K562 (cell line): ENCODE data around the gene MRI1. TPM values are rescaled to one million over a fixed set of nuclear protein-coding genes. Genes with fewer than 3 reads are reported as not detected.

Source experiments
- ATF7 ChIP-seq: fragments of 450-650 bp; IDR thresholded peaks from 2 replicates; pipeline ENCODE4 v1.7.1; 2014; ENCODE audit warnings: mild to moderate bottlenecking, moderate library complexity
- CREB1 ChIP-seq, 2 experiments: sonication (generic) in 1 of 2; formaldehyde crosslinking in 1 of 2; IDR thresholded peaks; 2 replicates each; pipeline versions ENCODE4 v1.6.1 to v1.8.0; 2012 to 2022; ENCODE audit warnings: inconsistent platforms in 1 of 2, mild to moderate bottlenecking in 1 of 2, missing genetic modification reagents in 1 of 2, moderate library complexity in 1 of 2
- FIP1L1 ChIP-seq: fragments of 200-400 bp; formaldehyde crosslinking; IDR thresholded peaks from 2 replicates; pipeline ENCODE4 v1.6.1; 2018; ENCODE audit warnings: mild to moderate bottlenecking, low read depth, low read length; ENCODE audit not compliant: poor library complexity, severe bottlenecking
- FOS ChIP-seq: IDR thresholded peaks from 3 replicates; pipeline ENCODE4 v1.6.1; 2011; ENCODE audit not compliant: insufficient read length; ENCODE audit errors: extremely low read depth
- KDM1A ChIP-seq, 2 experiments: fragments of 450-650 bp; IDR thresholded peaks; 2 replicates each; pipeline ENCODE4 v1.6.1; 2016; ENCODE audit warnings: mild to moderate bottlenecking in 2 of 2
- MLLT1 ChIP-seq, 2 experiments: fragments of 450-650 bp; IDR thresholded peaks; 2 replicates each; pipeline ENCODE4 v1.6.1; 2016
- PHF20 ChIP-seq: fragments of 450-650 bp; IDR thresholded peaks from 2 replicates; pipeline ENCODE4 v1.6.1; 2018; ENCODE audit not compliant: partially characterized antibody
- PHF8 ChIP-seq: fragments of 200-600 bp; sonication (generic); IDR thresholded peaks from 2 replicates; pipeline ENCODE4 v1.6.1; 2012; ENCODE audit warnings: mixed run types, mild to moderate bottlenecking, inconsistent platforms, low read length, moderate library complexity, borderline replicate concordance
- PKNOX1 ChIP-seq: fragments of 450-650 bp; IDR thresholded peaks from 2 replicates; pipeline ENCODE4 v1.6.1; 2016
- RB1 ChIP-seq: fragments of 450-650 bp; IDR thresholded peaks from 2 replicates; pipeline ENCODE4 v1.6.1; 2017; ENCODE audit warnings: low read depth, mild to moderate bottlenecking
- SP1 ChIP-seq: sonication (generic); formaldehyde crosslinking; IDR thresholded peaks from 2 replicates; pipeline ENCODE4 v1.8.1; 2022; ENCODE audit warnings: mild to moderate bottlenecking, missing genetic modification reagents
- ZC3H4 ChIP-seq: sonication (generic); formaldehyde crosslinking; IDR thresholded peaks from 2 replicates; pipeline ENCODE4 v1.9.0; 2021; ENCODE audit warnings: missing genetic modification reagents, borderline replicate concordance
- ZKSCAN8 ChIP-seq: fragments of 200-800 bp; sonication (Bioruptor generic); IDR thresholded peaks from 2 replicates; pipeline ENCODE4 v1.6.1; 2016; ENCODE audit warnings: missing genetic modification characterization, missing compliant biosample characterization
- ZNF121 ChIP-seq: sonication (generic); formaldehyde crosslinking; conservative IDR thresholded peaks from 2 replicates; pipeline ENCODE4 v1.8.0; 2022; ENCODE audit warnings: missing genetic modification reagents
- ZNF263 ChIP-seq: sonication (generic); formaldehyde crosslinking; IDR thresholded peaks from 2 replicates; pipeline ENCODE4 v1.8.0; 2022; ENCODE audit warnings: mild to moderate bottlenecking, missing genetic modification reagents, borderline replicate concordance
- ZNF764 ChIP-seq: fragments of 250-450 bp; sonication (Bioruptor Pico); IDR thresholded peaks from 2 replicates; pipeline ENCODE4 v1.4.0; 2020; ENCODE audit warnings: low read depth, mild to moderate bottlenecking, moderate library complexity
- polyA plus RNA-seq, 8 experiments: library from polyadenylated mRNA; depleted of rRNA in 4 of 8; stranded (reverse) in 5 of 8; unstranded in 3 of 8; fragments of >200 nt; fragmentation: Nextera tagmentation in 2 of 8; fragmentation: Illumina TruSeq in 1 of 8; extraction: Ambion mirVana in 2 of 8; extraction: Trizol in 1 of 8; gene quantifications; 2 replicates each; pipeline versions ENCODE4 v1.2.1 to v1.2.3, GENCODE V29; 2011 to 2014; ENCODE audit warnings: inconsistent platforms in 1 of 8, missing spikeins in 1 of 8
- total RNA-seq, 7 experiments: library from RNA; depleted of rRNA in 6 of 7; stranded (reverse); fragments of >200 nt in 6 of 7; fragmentation: Illumina TruSeq in 2 of 7; extraction: Trizol in 2 of 7; gene quantifications; 2 replicates each; pipeline versions ENCODE4 v1.2.1 to v1.2.3, GENCODE V29; 2011 to 2021; ENCODE audit warnings: low replicate concordance in 1 of 7
- TF ChIP-seq, protein P1 (sequence below), 2 experiments: fragments of 450-650 bp in 1 of 2; IDR thresholded peaks; 2 replicates each; pipeline ENCODE4 v1.6.1; 2011 to 2017; ENCODE audit warnings: low read depth in 2 of 2, antibody characterized with exemption in 1 of 2, borderline replicate concordance in 1 of 2, low read length in 1 of 2, mild to moderate bottlenecking in 1 of 2, mixed read lengths in 1 of 2; ENCODE audit not compliant: control insufficient read depth in 1 of 2
- TF ChIP-seq, protein P2 (sequence below): sonication (generic); formaldehyde crosslinking; IDR thresholded peaks from 2 replicates; pipeline ENCODE4 v1.8.1; 2023; ENCODE audit warnings: mild to moderate bottlenecking, missing genetic modification reagents

Gene MRI1
- total and polyA plus RNA-seq, 9 of the 15 experiments (the other 6 are each of a cell fraction or from before 2014, with no cell fraction given), result 5.5 to 57.4 (median 28.2) TPM

DNA sequence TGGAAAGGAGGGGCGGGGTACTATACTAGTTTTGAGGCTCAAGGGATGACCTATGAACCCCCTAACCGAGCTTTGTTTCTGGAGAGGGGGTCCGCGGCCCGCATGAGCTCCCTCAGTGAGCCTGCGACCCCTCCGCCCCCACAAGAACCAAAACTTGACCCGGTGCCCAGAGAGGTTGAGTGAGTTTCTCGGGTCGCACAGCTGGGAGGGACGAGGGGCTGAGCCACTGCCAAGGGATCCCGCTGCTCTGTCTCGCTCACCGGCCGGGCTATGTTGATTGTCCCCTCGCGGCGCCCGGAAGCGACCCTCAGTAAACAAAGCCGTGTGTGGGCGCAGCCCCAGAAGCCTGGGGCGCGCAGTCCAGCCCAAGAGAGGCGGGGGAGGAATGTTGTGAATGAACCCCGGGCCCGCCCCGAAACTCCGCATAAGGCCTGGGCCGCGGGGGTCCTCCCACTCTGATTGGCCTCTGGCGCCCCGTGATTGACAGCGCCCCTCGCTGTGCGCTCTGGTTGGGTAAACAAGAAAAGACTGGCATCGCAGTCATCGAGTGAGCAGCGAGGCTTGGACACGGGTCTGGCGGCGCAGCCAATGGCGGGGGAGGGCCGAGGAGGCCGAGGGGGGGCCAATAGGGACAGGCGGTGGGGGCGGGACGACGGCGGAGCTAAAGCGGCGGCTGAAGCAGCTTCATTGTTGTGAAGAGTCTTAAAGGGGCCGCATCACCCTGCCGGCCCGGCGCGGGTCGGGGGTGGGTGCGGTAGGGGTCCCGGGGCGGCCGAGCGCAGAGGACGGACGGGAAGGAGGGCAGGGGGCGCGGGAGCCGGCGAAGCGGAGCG is 30.7 kb downstream of the MRI1 start, which contains the start of gene ZSWIM4 (continued):
- TF ChIP-seq PKNOX1 (peak; percentile 100), PHF8 (peak; percentile 75; the same call in 1 of the 2 replicates), SP1 (CRISPR knock-in tag) (peak; percentile 86), KDM1A (IDR thresholded peaks at IDR 0.05) (peak; percentile 93 to 97), PHF20 (peak; percentile 46), ZC3H4 (CRISPR knock-in tag) (no peak), ZKSCAN8 (no peak), FIP1L1 (peak; percentile 33), CREB1 (IDR thresholded peaks at IDR 0.05) (no peak; the same call in 1 of the 2 replicates), CREB1 (CRISPR knock-in tag; IDR thresholded peaks at IDR 0.05) (0 out of 2 replicates have a peak, but pooled peaks have one; percentile 47), FOS (peak; percentile 100), ATF7 (peak; percentile 74; the same call in 1 of the 2 replicates), ZNF263 (CRISPR knock-in tag) (peak; percentile 45; the same call in 1 of the 2 replicates), ZNF121 (peak; percentile 99), ZNF764 (CRISPR knock-in tag) (no peak), RB1 (peak; percentile 35; the same call in 1 of the 2 replicates), MLLT1 (IDR thresholded peaks at IDR 0.05) (peak in 1 of 2 experiments; percentile 97; a peak in 2 of 4 replicates)
- TF ChIP-seq, protein P1, sequence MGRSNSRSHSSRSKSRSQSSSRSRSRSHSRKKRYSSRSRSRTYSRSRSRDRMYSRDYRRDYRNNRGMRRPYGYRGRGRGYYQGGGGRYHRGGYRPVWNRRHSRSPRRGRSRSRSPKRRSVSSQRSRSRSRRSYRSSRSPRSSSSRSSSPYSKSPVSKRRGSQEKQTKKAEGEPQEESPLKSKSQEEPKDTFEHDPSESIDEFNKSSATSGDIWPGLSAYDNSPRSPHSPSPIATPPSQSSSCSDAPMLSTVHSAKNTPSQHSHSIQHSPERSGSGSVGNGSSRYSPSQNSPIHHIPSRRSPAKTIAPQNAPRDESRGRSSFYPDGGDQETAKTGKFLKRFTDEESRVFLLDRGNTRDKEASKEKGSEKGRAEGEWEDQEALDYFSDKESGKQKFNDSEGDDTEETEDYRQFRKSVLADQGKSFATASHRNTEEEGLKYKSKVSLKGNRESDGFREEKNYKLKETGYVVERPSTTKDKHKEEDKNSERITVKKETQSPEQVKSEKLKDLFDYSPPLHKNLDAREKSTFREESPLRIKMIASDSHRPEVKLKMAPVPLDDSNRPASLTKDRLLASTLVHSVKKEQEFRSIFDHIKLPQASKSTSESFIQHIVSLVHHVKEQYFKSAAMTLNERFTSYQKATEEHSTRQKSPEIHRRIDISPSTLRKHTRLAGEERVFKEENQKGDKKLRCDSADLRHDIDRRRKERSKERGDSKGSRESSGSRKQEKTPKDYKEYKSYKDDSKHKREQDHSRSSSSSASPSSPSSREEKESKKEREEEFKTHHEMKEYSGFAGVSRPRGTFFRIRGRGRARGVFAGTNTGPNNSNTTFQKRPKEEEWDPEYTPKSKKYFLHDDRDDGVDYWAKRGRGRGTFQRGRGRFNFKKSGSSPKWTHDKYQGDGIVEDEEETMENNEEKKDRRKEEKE (IDR thresholded peaks at IDR 0.05; ENCODE audit: borderline replicate concordance in 1 of 2, control insufficient read depth in 1 of 2, low read depth in 2 of 2, low read length in 1 of 2), result no peak
- TF ChIP-seq, protein P2, sequence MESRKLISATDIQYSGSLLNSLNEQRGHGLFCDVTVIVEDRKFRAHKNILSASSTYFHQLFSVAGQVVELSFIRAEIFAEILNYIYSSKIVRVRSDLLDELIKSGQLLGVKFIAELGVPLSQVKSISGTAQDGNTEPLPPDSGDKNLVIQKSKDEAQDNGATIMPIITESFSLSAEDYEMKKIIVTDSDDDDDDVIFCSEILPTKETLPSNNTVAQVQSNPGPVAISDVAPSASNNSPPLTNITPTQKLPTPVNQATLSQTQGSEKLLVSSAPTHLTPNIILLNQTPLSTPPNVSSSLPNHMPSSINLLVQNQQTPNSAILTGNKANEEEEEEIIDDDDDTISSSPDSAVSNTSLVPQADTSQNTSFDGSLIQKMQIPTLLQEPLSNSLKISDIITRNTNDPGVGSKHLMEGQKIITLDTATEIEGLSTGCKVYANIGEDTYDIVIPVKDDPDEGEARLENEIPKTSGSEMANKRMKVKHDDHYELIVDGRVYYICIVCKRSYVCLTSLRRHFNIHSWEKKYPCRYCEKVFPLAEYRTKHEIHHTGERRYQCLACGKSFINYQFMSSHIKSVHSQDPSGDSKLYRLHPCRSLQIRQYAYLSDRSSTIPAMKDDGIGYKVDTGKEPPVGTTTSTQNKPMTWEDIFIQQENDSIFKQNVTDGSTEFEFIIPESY (CRISPR knock-in tag), result no peak
